Neural cell (in vitro differentiated cells): Measurements from ENCODE around the gene DIP2C.

Source experiments
- CTCF ChIP-seq: fragments of 450-650 bp; IDR thresholded peaks from 2 replicates; pipeline ENCODE4 v1.5.1; 2014; ENCODE audit warnings: antibody characterized with exemption, mild to moderate bottlenecking, moderate library complexity; ENCODE audit not compliant: poor library complexity, severe bottlenecking
- EZH2 ChIP-seq: fragments of 200-600, 300-800 bp; shearing (Covaris generic), sonication (generic); IDR thresholded peaks from 2 replicates; pipeline ENCODE4 v1.6.1; 2014; ENCODE audit warnings: antibody characterized with exemption, low read length, borderline replicate concordance, mild to moderate bottlenecking; ENCODE audit not compliant: insufficient read depth, poor library complexity, severe bottlenecking
- MXI1 ChIP-seq: fragments of 450-650 bp; conservative IDR thresholded peaks from 2 replicates; pipeline ENCODE4 v1.6.1; 2014; ENCODE audit warnings: antibody characterized with exemption, mild to moderate bottlenecking; ENCODE audit not compliant: poor library complexity, severe bottlenecking
- POLR2AphosphoS5 ChIP-seq: IDR thresholded peaks from 2 replicates; pipeline ENCODE4 v1.6.1; 2012
- SMC3 ChIP-seq: fragments of 450-650 bp; conservative IDR thresholded peaks from 2 replicates; pipeline ENCODE4 v1.6.1; 2014; ENCODE audit warnings: antibody characterized with exemption, mild to moderate bottlenecking, moderate library complexity; ENCODE audit not compliant: poor library complexity
- TAF1 ChIP-seq: IDR thresholded peaks from 2 replicates; pipeline ENCODE4 v1.6.1; 2012; ENCODE audit warnings: low read depth

GRCh38 chr10:558364-558763, 131.1 kb downstream of the DIP2C start:
- TF ChIP-seq EZH2 (no peak), CTCF (no peak), SMC3 (no peak), MXI1 (no peak), TAF1 (no peak), POLR2AphosphoS5 (no peak)
